ENCODE measurements around the gene KLHL26. TPM values are rescaled to one million over a fixed set of nuclear protein-coding genes. Genes with fewer than 3 reads are reported as not detected.

KLHL26 gene, protein sequence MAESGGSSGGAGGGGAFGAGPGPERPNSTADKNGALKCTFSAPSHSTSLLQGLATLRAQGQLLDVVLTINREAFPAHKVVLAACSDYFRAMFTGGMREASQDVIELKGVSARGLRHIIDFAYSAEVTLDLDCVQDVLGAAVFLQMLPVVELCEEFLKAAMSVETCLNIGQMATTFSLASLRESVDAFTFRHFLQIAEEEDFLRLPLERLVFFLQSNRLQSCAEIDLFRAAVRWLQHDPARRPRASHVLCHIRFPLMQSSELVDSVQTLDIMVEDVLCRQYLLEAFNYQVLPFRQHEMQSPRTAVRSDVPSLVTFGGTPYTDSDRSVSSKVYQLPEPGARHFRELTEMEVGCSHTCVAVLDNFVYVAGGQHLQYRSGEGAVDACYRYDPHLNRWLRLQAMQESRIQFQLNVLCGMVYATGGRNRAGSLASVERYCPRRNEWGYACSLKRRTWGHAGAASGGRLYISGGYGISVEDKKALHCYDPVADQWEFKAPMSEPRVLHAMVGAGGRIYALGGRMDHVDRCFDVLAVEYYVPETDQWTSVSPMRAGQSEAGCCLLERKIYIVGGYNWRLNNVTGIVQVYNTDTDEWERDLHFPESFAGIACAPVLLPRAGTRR
- total RNA-seq: 16.1 TPM
- polyA plus RNA-seq (ENCODE audit: insufficient read depth, low read depth, low replicate concordance): 5.6 TPM
- long read RNA-seq, donor 1, full-length matches to known transcripts: 3 of 3 reads
- long read RNA-seq, donor 1, partial matches to known transcripts: 0 of 3 reads
- long read RNA-seq, donor 1, other reads (novel, unspliced or antisense): 0 of 3 reads
- long read RNA-seq, donor 2, full-length matches to known transcripts: 3 of 3 reads
- long read RNA-seq, donor 2, partial matches to known transcripts: 0 of 3 reads
- long read RNA-seq, donor 2, other reads (novel, unspliced or antisense): 0 of 3 reads
- long read RNA-seq, donor 3: 0 reads
- long read RNA-seq, donor 4, full-length matches to known transcripts: 1 of 1 reads
- long read RNA-seq, donor 4, partial matches to known transcripts: 0 of 1 reads
- long read RNA-seq, donor 4, other reads (novel, unspliced or antisense): 0 of 1 reads
- long read RNA-seq, donor 5: 0 reads
- long read RNA-seq, donor 6: 0 reads
- long read RNA-seq, donor 7, full-length matches to known transcripts: 2 of 9 reads
- long read RNA-seq, donor 7, partial matches to known transcripts: 0 of 9 reads
- long read RNA-seq, donor 7, other reads (novel, unspliced or antisense): 7 of 9 reads
- long read RNA-seq, donor 8, full-length matches to known transcripts: 1 of 1 reads
- long read RNA-seq, donor 8, partial matches to known transcripts: 0 of 1 reads
- long read RNA-seq, donor 8, other reads (novel, unspliced or antisense): 0 of 1 reads
- long read RNA-seq, donor 9: 0 reads
- long read RNA-seq, donor 10: 0 reads

DNA sequence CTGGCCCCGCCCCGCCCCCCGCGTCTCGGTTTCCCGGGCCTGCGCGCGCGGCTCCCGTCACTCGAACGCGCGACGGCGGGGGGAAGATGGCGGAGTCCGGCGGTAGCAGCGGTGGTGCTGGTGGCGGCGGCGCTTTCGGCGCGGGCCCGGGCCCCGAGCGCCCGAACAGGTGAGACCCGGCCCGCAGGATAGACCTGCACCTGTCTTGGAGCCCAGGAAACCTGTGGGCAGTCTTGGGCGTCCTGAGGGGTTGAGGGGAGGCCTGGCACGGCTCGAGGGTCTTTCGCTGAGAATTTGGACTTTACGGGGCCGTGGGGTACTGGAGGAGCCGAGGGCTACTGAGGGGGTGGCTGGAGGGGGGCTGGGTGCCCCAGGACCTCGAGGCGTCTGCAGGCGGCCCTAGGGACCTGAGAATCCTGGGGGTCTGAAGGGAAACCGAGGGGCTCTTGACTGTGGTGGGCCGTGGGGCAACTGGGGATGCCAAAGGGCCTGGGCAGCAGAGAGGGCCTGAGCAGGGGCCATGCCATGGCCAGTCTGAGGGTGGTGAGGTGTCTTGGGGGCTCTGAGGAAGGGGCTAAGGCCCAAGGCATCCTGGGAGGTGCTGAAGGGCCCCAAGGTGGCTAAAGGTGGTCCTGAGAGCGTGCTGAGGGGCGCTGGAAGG lies at the start of gene KLHL26:
Gene KLHL26, plus strand, starts transcription at position 60 of the 661 bp plus-strand sequence. Its CDS starts 27 bp downstream, at position 87.
- H3K9ac ChIP-seq (ENCODE audit: low read length in 3 of 3): peak within 1 kb of the TSS; percentile 55 to 87 (median 75)
- intact Hi-C loops (cut with DNase I): no loop called here
- no peak for FAIRE-seq

GRCh38 chr19:18587561-18587960 lies 49.3 kb upstream of the KLHL26 start:
- H3K4me1 ChIP-seq (ENCODE audit: control insufficient read depth in 2 of 3, insufficient read depth in 2 of 3, low read depth in 1 of 3, low read length in 3 of 3): peaks cover 0 to 14% (median 0%) of the 10 kb centered on the region in 3 donors
- FAIRE-seq (no peak), DNase-seq (no peak)
- no peaks in the 10 kb centered on the region for H3K27me3 ChIP-seq (ENCODE audit: control insufficient read depth, insufficient read depth, low read length)
- H3K9ac ChIP-seq (ENCODE audit: low read length in 3 of 3): no peak overlapping the region
- intact Hi-C loops (cut with DNase I): no loop called here
- peaks cover 0 to 3% (median 2%) of the 10 kb centered on the region in 3 donors for H3K36me3 ChIP-seq (ENCODE audit: control insufficient read depth in 2 of 3, insufficient read depth in 3 of 3, low read length in 3 of 3)
- no peak overlapping the region for H3K27ac ChIP-seq (ENCODE audit: low read depth in 2 of 2, low read length in 2 of 2)
- no peak overlapping the region for H3K4me3 ChIP-seq (ENCODE audit: low read length in 3 of 3)
- TF ChIP-seq CTCF (IDR thresholded peaks at IDR 0.05; ENCODE audit: borderline replicate concordance, extremely low read depth, insufficient read depth): no peak
- H3K9me3 ChIP-seq (ENCODE audit: control insufficient read depth in 2 of 3, insufficient read depth in 1 of 3, low read length in 3 of 3): no peaks in the 10 kb centered on the region

More for the DNA sequence above, at the start of gene KLHL26:
- peak in 1 of 5 donors; percentile 79 for DNase-seq
- H3K9me3 ChIP-seq (ENCODE audit: control insufficient read depth in 2 of 3, insufficient read depth in 1 of 3, low read length in 3 of 3): no peaks in the 10 kb centered on the region
- TF ChIP-seq CTCF (IDR thresholded peaks at IDR 0.05; ENCODE audit: borderline replicate concordance, extremely low read depth, insufficient read depth): no peak
- H3K27me3 ChIP-seq (ENCODE audit: control insufficient read depth, insufficient read depth, low read length): no peaks in the 10 kb centered on the region
- peak within 1 kb of the TSS; percentile 74 to 91 for H3K27ac ChIP-seq (ENCODE audit: low read depth in 2 of 2, low read length in 2 of 2)
- H3K4me3 ChIP-seq (ENCODE audit: low read length in 3 of 3): peak within 1 kb of the TSS; percentile 61 to 75 (median 73)
- H3K4me1 ChIP-seq (ENCODE audit: control insufficient read depth in 2 of 3, insufficient read depth in 2 of 3, low read depth in 1 of 3, low read length in 3 of 3): peaks cover 0 to 7% (median 0%) of the 10 kb centered on the region in 3 donors
- H3K36me3 ChIP-seq (ENCODE audit: control insufficient read depth in 2 of 3, insufficient read depth in 3 of 3, low read length in 3 of 3): no peaks in the 10 kb centered on the region
